Medulla oblongata (tissue), 1 donor: ENCODE results near the gene ULK1.
"Not testable (repeated sequence)": the region's sequence is repeated elsewhere in the genome, so short reads cannot be mapped to it uniquely, and the experiment has no call there.

ENCODE experiments used
- DNase-seq: peaks from one replicate; pipeline ENCODE4 v3.0.0-alpha.2; 2015; ENCODE audit errors: extremely low spot score

Gene ULK1

GRCh38 chr12:131861261-131862083, 33.0 kb upstream of the ULK1 start:
- DNase-seq, result no peak

GRCh38 chr12:131862084-131862441, 32.4 kb upstream of the ULK1 start:
- DNase-seq, result no peak

GRCh38 chr12:131862600-131862993, 31.8 kb upstream of the ULK1 start:
- no peak for DNase-seq

GRCh38 chr12:131862994-131863710, 31.3 kb upstream of the ULK1 start:
- DNase-seq, result no peak

GRCh38 chr12:131863711-131864396, 30.6 kb upstream of the ULK1 start:
- DNase-seq, result no peak

GRCh38 chr12:131864469-131864868, 30.0 kb upstream of the ULK1 start:
- no peak for DNase-seq

GRCh38 chr12:131865180-131865875, 29.1 kb upstream of the ULK1 start:
- DNase-seq, result no peak

- no peak for DNase-seq
These were observed 27.0 kb upstream of the ULK1 start for GRCh38 chr12:131867471-131867870.

GRCh38 chr12:131867891-131868675, 26.3 kb upstream of the ULK1 start:
- DNase-seq, result peak; percentile 4

- no peak for DNase-seq
These were observed 24.5 kb upstream of the ULK1 start for GRCh38 chr12:131869871-131870418.

GRCh38 chr12:131871677-131872076, 22.7 kb upstream of the ULK1 start:
- no peak for DNase-seq

GRCh38 chr12:131872154-131873051, 22.0 kb upstream of the ULK1 start:
- no peak for DNase-seq

- no peak for DNase-seq
These were observed 21.1 kb upstream of the ULK1 start for GRCh38 chr12:131873293-131873692.

GRCh38 chr12:131874972-131875371, 19.4 kb upstream of the ULK1 start:
- DNase-seq, result not testable (repeated sequence)

- not testable (repeated sequence) for DNase-seq
These were observed 17.2 kb upstream of the ULK1 start for GRCh38 chr12:131877216-131877615.

- not testable (repeated sequence) for DNase-seq
These were observed 16.0 kb upstream of the ULK1 start for GRCh38 chr12:131878436-131878835.

GRCh38 chr12:131882804-131883520, 11.5 kb upstream of the ULK1 start:
- DNase-seq, result no peak

- no peak for DNase-seq
These were observed 10.9 kb upstream of the ULK1 start for GRCh38 chr12:131883521-131883900.

- DNase-seq, result not testable (repeated sequence)
These were observed 9.3 kb upstream of the ULK1 start for GRCh38 chr12:131885076-131885475.
